ENCODE measurements around the gene MEGF6. TPM values are rescaled to one million over a fixed set of nuclear protein-coding genes. Genes with fewer than 3 reads are reported as not detected.

Gene MEGF6
- total and polyA plus RNA-seq, 2 experiments from 2014 or later, result 11.6 to 21.9 TPM

DNA sequence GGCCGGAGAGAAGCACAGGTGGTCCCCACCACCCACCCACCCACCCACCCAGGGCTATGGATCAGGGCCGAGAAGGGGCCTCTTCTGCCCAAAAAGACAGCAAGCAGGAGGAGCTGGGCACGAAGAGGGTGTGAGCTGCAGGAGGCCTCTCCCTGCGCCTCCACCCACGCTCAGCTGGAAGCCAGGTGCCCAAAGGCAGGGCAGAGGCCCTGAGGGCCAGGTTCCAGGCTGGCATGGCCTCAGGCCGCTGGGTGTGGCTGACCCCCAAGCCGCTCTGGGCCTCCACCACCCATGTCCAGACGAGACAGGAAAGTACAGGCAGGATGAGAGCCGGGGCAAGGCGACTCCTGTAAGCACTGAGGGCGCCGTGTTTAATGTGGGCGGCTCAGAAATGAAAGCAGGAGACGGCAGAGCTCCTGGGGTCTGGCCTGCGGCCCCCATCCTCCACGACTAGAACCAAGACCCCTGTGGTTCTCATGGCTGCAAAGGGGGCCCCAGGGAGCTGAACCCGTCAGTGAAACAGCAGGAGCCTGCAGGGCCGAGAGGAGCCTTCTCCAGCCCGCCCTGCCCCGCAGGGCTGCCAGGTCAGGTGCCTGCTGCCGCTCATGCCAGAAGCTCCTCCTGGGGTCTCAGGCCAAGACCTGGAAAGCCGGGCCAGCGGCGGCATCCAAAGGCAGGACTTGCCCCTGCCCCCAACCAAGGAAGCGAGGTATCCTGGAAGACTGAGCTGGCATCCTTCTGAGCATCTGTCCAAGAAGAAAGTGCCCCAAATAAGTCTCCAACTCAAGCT is 56.0 kb downstream of the MEGF6 start:
- no peak overlapping the region for H2AFZ ChIP-seq
- DNase-seq (ENCODE audit: low spot score), result no peak

DNA sequence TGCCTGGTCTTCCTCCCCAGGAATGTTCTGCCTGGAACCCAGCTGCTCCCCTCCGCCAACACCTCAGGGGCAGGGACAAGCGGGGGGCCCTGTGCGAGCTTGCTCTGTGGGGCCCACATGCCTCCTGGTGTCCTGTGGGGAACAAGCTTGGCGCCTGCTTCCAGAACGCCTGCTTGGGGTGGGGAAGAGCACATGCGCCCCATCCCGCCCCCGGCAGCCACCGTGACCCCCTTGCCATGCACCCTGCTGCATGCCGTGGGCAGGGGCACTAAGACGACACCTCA is 57.4 kb downstream of the MEGF6 start:
- no peak overlapping the region for H3K27ac ChIP-seq
- no peaks in the 10 kb centered on the region for H3K36me3 ChIP-seq (replicated peaks; ENCODE audit: insufficient read depth, low read depth)
- no peak for TF ChIP-seq EZH2 (IDR thresholded peaks at IDR 0.05; ENCODE audit: borderline replicate concordance)
- TF ChIP-seq, protein P1, sequence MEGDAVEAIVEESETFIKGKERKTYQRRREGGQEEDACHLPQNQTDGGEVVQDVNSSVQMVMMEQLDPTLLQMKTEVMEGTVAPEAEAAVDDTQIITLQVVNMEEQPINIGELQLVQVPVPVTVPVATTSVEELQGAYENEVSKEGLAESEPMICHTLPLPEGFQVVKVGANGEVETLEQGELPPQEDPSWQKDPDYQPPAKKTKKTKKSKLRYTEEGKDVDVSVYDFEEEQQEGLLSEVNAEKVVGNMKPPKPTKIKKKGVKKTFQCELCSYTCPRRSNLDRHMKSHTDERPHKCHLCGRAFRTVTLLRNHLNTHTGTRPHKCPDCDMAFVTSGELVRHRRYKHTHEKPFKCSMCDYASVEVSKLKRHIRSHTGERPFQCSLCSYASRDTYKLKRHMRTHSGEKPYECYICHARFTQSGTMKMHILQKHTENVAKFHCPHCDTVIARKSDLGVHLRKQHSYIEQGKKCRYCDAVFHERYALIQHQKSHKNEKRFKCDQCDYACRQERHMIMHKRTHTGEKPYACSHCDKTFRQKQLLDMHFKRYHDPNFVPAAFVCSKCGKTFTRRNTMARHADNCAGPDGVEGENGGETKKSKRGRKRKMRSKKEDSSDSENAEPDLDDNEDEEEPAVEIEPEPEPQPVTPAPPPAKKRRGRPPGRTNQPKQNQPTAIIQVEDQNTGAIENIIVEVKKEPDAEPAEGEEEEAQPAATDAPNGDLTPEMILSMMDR (IDR thresholded peaks at IDR 0.05; ENCODE audit: poor library complexity), result no peak
- no peak for TF ChIP-seq EZH2phosphoT487 (IDR thresholded peaks at IDR 0.05; ENCODE audit: low read depth, severe bottlenecking, unreplicated experiment)
- no peaks in the 10 kb centered on the region for H4K20me1 ChIP-seq (ENCODE audit: insufficient read depth, poor library complexity, severe bottlenecking)
- no peaks in the 10 kb centered on the region for H3K9me3 ChIP-seq (ENCODE audit: low read depth)
- 97% methylated on average over 3 of the region's 11 CpGs for WGBS (ENCODE audit: low lambda C conversion rate, missing lambda C conversion rate)
- DNase-seq (ENCODE audit: low spot score), result no peak
- H3K9me2 ChIP-seq (replicated peaks; ENCODE audit: insufficient read depth), result no peaks in the 10 kb centered on the region
- H3K27me3 ChIP-seq, result no peaks in the 10 kb centered on the region
- H3K4me3 ChIP-seq, result no peak overlapping the region
- peak overlapping the region; percentile 59 for H3K4me2 ChIP-seq
- no peak overlapping the region for H2AFZ ChIP-seq
- H3K4me1 ChIP-seq (ENCODE audit: insufficient read depth), result peaks cover 15% of the 10 kb centered on the region
- no peaks in the 10 kb centered on the region for H3K79me2 ChIP-seq

More for the DNA sequence above, 56.0 kb downstream of the MEGF6 start:
- Histone ChIP-seq H3K27me3 (no peaks in the 10 kb centered on the region), H4K20me1 (ENCODE audit: insufficient read depth, poor library complexity, severe bottlenecking) (no peaks in the 10 kb centered on the region), H3K9me3 (ENCODE audit: low read depth) (no peaks in the 10 kb centered on the region), H3K4me1 (ENCODE audit: insufficient read depth) (peaks cover 15% of the 10 kb centered on the region), H3K4me2 (no peak overlapping the region), H3K27ac (no peak overlapping the region), H3K36me3 (replicated peaks; ENCODE audit: insufficient read depth, low read depth) (no peaks in the 10 kb centered on the region), H3K79me2 (no peaks in the 10 kb centered on the region), H3K9me2 (replicated peaks; ENCODE audit: insufficient read depth) (no peaks in the 10 kb centered on the region), H3K4me3 (no peak overlapping the region)
- 91% methylated on average over 24 of the region's 25 CpGs for WGBS (ENCODE audit: low lambda C conversion rate, missing lambda C conversion rate)
- TF ChIP-seq EZH2 (IDR thresholded peaks at IDR 0.05; ENCODE audit: borderline replicate concordance) (no peak), EZH2phosphoT487 (IDR thresholded peaks at IDR 0.05; ENCODE audit: low read depth, severe bottlenecking, unreplicated experiment) (no peak)
- TF ChIP-seq, protein P1 (IDR thresholded peaks at IDR 0.05; ENCODE audit: poor library complexity), result no peak

- 66% methylated on average over 25 of the region's 27 CpGs for WGBS (ENCODE audit: low lambda C conversion rate, missing lambda C conversion rate)
- no peak overlapping the region for H3K27ac ChIP-seq
- no peaks in the 10 kb centered on the region for H3K9me2 ChIP-seq (replicated peaks; ENCODE audit: insufficient read depth)
- H3K9me3 ChIP-seq (ENCODE audit: low read depth), result no peaks in the 10 kb centered on the region
- no peaks in the 10 kb centered on the region for H4K20me1 ChIP-seq (ENCODE audit: insufficient read depth, poor library complexity, severe bottlenecking)
- H3K79me2 ChIP-seq, result no peaks in the 10 kb centered on the region
- peaks cover 15% of the 10 kb centered on the region for H3K4me1 ChIP-seq (ENCODE audit: insufficient read depth)
- no peak overlapping the region for H2AFZ ChIP-seq
- H3K4me2 ChIP-seq, result peak overlapping the region; percentile 59
- no peak overlapping the region for H3K4me3 ChIP-seq
- H3K36me3 ChIP-seq (replicated peaks; ENCODE audit: insufficient read depth, low read depth), result no peaks in the 10 kb centered on the region
- no peaks in the 10 kb centered on the region for H3K27me3 ChIP-seq
- TF ChIP-seq EZH2phosphoT487 (IDR thresholded peaks at IDR 0.05; ENCODE audit: low read depth, severe bottlenecking, unreplicated experiment) (no peak), EZH2 (IDR thresholded peaks at IDR 0.05; ENCODE audit: borderline replicate concordance) (no peak)
- TF ChIP-seq, protein P1 (IDR thresholded peaks at IDR 0.05; ENCODE audit: poor library complexity), result no peak
- DNase-seq (ENCODE audit: low spot score), result peak; percentile 54
Observed at GRCh38 chr1:3553166-3553939, 58.0 kb downstream of the MEGF6 start.

Data from hepatocyte (in vitro differentiated cells).